AG09319 (cell line): Measurements from ENCODE around the gene CHMP4A.

Source experiments
- DNase-seq: peaks from one replicate; pipeline ENCODE4 v3.0.0-alpha.2; 2010; ENCODE audit warnings: low read depth; ENCODE audit errors: extremely low read depth
- CTCF ChIP-seq: IDR thresholded peaks from 2 replicates; pipeline ENCODE4 v1.5.1; 2011; ENCODE audit warnings: low read depth, mild to moderate bottlenecking, inconsistent platforms, low read length, moderate library complexity

The CHMP4A gene

DNA sequence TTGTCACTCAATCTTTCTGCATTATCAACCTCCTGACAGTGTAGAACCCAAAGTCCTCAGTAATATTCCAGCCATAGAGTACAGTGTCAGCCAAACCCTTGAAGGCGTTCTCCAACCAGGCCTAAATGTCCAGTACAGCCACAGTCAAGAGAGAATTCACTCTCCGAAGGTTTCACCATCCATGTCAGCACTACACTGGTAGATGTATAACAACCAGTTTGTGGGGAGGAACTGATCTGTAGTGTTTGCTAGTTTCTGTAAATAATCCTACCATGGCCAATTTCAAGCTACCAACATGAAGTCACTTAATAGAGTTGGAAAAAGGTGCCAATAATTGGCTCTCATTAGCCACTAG lies 3.0 kb upstream of the CHMP4A start:
- TF ChIP-seq CTCF: no peak
- DNase-seq: no peak

- DNase-seq: peak; percentile 67
- TF ChIP-seq CTCF: peak; percentile 51
Observed at GRCh38 chr14:24215495-24216344, 2.4 kb upstream of the CHMP4A start, which contains the start of gene MDP1. TSS of gene MDP1 (minus strand) at chr14:24216066. CDS start at chr14:24215955, 111 bp downstream.

DNA sequence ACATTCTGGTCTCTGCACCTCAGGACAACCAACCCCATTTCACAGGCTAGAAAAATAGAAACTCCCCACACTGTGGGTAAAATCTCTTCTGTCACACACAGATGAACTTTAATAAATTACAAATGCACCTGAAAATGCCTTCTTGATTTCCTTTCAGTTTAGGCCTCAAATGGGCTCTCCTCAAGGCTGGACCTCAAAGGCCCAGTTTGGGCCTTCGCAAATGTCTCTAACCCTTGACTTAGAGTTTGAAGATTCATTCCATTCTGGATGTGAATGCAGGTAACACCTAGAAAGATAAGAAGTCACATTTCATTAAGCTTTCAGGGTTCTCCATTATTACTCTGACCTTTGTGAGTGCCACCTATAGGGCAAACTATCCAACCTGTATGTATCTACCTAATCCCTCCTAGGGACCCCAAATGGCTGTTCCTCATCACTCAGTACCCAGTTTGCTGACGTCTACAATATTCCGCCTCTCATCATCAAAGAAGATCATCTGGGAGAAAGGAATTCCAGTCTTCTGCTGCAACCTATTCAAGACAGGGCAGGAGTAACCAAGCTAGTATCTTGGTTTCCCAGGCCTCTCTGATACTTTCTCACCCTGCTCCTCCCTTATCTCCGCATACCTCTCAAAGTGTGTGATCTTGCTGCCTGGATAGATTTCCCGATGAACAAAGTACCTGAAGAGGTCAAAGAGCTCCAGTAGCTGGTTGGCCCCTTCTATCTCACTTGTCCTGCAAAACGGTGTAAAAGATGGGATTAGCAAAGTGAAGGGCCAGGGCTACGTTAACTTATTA lies 776 bp upstream of the CHMP4A start:
- no peak for DNase-seq
- no peak for TF ChIP-seq CTCF

DNA sequence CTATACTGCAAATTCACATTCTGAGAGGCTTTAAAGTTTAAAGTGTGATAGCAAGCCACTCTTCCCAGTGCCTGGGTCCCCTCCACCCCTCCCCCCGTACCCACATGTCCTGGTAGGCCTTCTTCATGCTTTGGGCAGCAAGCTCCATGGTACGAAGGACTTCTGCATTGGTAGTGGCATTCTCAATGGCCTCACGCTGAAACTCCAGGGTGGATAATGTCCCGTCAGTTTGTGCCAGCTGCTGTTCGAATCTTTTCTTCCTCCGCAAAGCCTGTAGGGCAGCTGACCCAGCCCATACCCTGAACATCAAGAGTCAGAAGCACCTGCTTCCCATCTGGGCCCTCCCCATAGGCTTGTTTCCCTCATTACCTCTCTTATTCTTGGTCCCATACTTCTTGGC lies 2.0 kb downstream of the CHMP4A start:
- no peak for TF ChIP-seq CTCF

DNA sequence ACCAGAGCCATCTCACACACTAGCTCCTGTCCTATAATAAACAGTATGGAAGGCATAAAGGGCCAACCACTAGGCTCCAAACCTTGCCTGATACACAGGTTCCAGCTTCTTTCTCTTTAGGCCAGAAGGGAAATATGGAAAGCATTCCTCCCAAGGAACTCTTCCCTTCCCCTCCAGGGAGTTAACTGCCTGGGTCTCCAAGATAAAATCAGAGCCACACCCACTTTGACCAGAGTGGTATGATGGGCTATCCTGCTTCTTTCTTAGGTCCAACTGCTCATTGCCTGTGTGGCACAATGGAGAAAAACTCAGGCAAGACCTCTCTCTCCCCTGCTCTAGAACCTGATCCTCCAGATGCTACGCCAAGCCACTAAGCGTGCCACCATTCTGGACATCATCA lies 5.7 kb downstream of the CHMP4A start:
- TF ChIP-seq CTCF: no peak
- no peak for DNase-seq

More for the DNA sequence above, 2.0 kb downstream of the CHMP4A start:
- DNase-seq: no peak

DNA sequence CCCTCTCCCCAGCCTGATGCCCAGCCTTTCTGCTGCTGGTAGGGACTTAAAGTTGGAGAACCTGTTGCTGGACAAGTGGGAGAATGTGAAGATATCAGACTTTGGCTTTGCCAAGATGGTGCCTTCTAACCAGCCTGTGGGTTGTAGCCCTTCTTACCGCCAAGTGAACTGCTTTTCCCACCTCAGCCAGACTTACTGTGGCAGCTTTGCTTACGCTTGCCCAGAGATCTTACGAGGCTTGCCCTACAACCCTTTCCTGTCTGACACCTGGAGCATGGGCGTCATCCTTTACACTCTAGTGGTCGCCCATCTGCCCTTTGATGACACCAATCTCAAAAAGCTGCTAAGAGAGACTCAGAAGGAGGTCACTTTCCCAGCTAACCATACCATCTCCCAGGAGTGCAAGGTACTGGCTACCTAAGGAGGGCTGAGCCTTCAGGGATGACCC lies 6.2 kb downstream of the CHMP4A start:
- DNase-seq: no peak
- TF ChIP-seq CTCF: no peak
